Measurements from ENCODE around the gene BEND7.

BEND7 gene

GRCh38 chr10:13503745-13504463 is 24.9 kb downstream of the BEND7 start:
- no peaks in the 10 kb centered on the region for H3K9me3 Mint-ChIP-seq
- H3K27ac Mint-ChIP-seq = no peak overlapping the region
- no peak overlapping the region for H3K4me3 Mint-ChIP-seq
- H3K4me1 Mint-ChIP-seq = no peaks in the 10 kb centered on the region
- H3K36me3 Mint-ChIP-seq = no peaks in the 10 kb centered on the region
- no peak for ATAC-seq
- DNase-seq (ENCODE audit: low spot score in 2 of 2) = no peak

- no peak for DNase-seq (ENCODE audit: low spot score in 2 of 2)
- Mint-ChIP-seq H3K9me3 (no peaks in the 10 kb centered on the region), H3K27ac (no peak overlapping the region)
Measured at GRCh38 chr10:13502380-13502779, 26.4 kb downstream of the BEND7 start.

GRCh38 chr10:13500201-13500600 is 28.6 kb downstream of the BEND7 start:
- no peak for ATAC-seq
- no peaks in the 10 kb centered on the region for H3K36me3 Mint-ChIP-seq
- H3K4me3 Mint-ChIP-seq = no peak overlapping the region
- H3K27ac Mint-ChIP-seq = no peak overlapping the region
- no peaks in the 10 kb centered on the region for H3K9me3 Mint-ChIP-seq
- DNase-seq (ENCODE audit: low spot score in 2 of 2) = no peak
- no peaks in the 10 kb centered on the region for H3K4me1 Mint-ChIP-seq

More at GRCh38 chr10:13502380-13502779, 26.4 kb downstream of the BEND7 start:
- no peak for ATAC-seq
- Mint-ChIP-seq H3K36me3 (no peaks in the 10 kb centered on the region), H3K4me1 (no peaks in the 10 kb centered on the region), H3K4me3 (no peak overlapping the region)

GRCh38 chr10:13499150-13499549 is 29.7 kb downstream of the BEND7 start:
- no peak for DNase-seq (ENCODE audit: low spot score in 2 of 2)
- H3K4me1 Mint-ChIP-seq = no peaks in the 10 kb centered on the region

GRCh38 chr10:13496931-13497330 is 31.9 kb downstream of the BEND7 start:
- Mint-ChIP-seq H3K4me3 (no peak overlapping the region), H3K27ac (no peak overlapping the region), H3K4me1 (no peaks in the 10 kb centered on the region), H3K9me3 (no peaks in the 10 kb centered on the region), H3K36me3 (no peaks in the 10 kb centered on the region)
- ATAC-seq = no peak
- no peak for DNase-seq (ENCODE audit: low spot score in 2 of 2)

More at GRCh38 chr10:13499150-13499549, 29.7 kb downstream of the BEND7 start:
- no peak for ATAC-seq
- Mint-ChIP-seq H3K4me3 (no peak overlapping the region), H3K27ac (no peak overlapping the region), H3K36me3 (no peaks in the 10 kb centered on the region), H3K9me3 (no peaks in the 10 kb centered on the region)

- no peak for DNase-seq (ENCODE audit: low spot score in 2 of 2)
- no peaks in the 10 kb centered on the region for H3K4me1 Mint-ChIP-seq
- no peak overlapping the region for H3K4me3 Mint-ChIP-seq
- no peak for ATAC-seq
- H3K27ac Mint-ChIP-seq = no peak overlapping the region
- H3K36me3 Mint-ChIP-seq = no peaks in the 10 kb centered on the region
- H3K9me3 Mint-ChIP-seq = no peaks in the 10 kb centered on the region
Measured at GRCh38 chr10:13496164-13496563, 32.6 kb downstream of the BEND7 start.

GRCh38 chr10:13492493-13493180 is 36.2 kb downstream of the BEND7 start:
- no peak for ATAC-seq
- no peak overlapping the region for H3K4me3 Mint-ChIP-seq
- H3K27ac Mint-ChIP-seq = no peak overlapping the region
- no peaks in the 10 kb centered on the region for H3K4me1 Mint-ChIP-seq
- H3K9me3 Mint-ChIP-seq = no peaks in the 10 kb centered on the region
- no peaks in the 10 kb centered on the region for H3K36me3 Mint-ChIP-seq
- no peak for DNase-seq (ENCODE audit: low spot score in 2 of 2)

- Mint-ChIP-seq H3K36me3 (no peaks in the 10 kb centered on the region), H3K27ac (no peak overlapping the region), H3K9me3 (no peaks in the 10 kb centered on the region), H3K4me3 (no peak overlapping the region), H3K4me1 (no peaks in the 10 kb centered on the region)
- no peak for DNase-seq (ENCODE audit: low spot score in 2 of 2)
- ATAC-seq = no peak
Measured at GRCh38 chr10:13491747-13492360, 37.0 kb downstream of the BEND7 start.

- Mint-ChIP-seq H3K9me3 (no peaks in the 10 kb centered on the region), H3K4me1 (no peaks in the 10 kb centered on the region), H3K27ac (no peak overlapping the region), H3K36me3 (no peaks in the 10 kb centered on the region), H3K4me3 (no peak overlapping the region)
- ATAC-seq (no peak), DNase-seq (ENCODE audit: low spot score in 2 of 2) (no peak)
Measured at GRCh38 chr10:13490503-13490902, 38.3 kb downstream of the BEND7 start.

GRCh38 chr10:13489035-13489599 is 39.7 kb downstream of the BEND7 start:
- no peaks in the 10 kb centered on the region for H3K36me3 Mint-ChIP-seq
- H3K9me3 Mint-ChIP-seq = no peaks in the 10 kb centered on the region

GRCh38 chr10:13485623-13486022 is 43.2 kb downstream of the BEND7 start:
- Mint-ChIP-seq H3K36me3 (no peaks in the 10 kb centered on the region), H3K9me3 (no peaks in the 10 kb centered on the region), H3K27ac (no peak overlapping the region), H3K4me3 (no peak overlapping the region), H3K4me1 (no peaks in the 10 kb centered on the region)
- DNase-seq (ENCODE audit: low spot score in 2 of 2) (no peak), ATAC-seq (no peak)

More at GRCh38 chr10:13489035-13489599, 39.7 kb downstream of the BEND7 start:
- no peak overlapping the region for H3K27ac Mint-ChIP-seq
- no peak for ATAC-seq
- H3K4me1 Mint-ChIP-seq = no peaks in the 10 kb centered on the region
- H3K4me3 Mint-ChIP-seq = no peak overlapping the region
- no peak for DNase-seq (ENCODE audit: low spot score in 2 of 2)

GRCh38 chr10:13483951-13484350 is 44.9 kb downstream of the BEND7 start:
- Mint-ChIP-seq H3K36me3 (no peaks in the 10 kb centered on the region), H3K27ac (no peak overlapping the region), H3K4me3 (no peak overlapping the region), H3K4me1 (no peaks in the 10 kb centered on the region), H3K9me3 (no peaks in the 10 kb centered on the region)
- ATAC-seq (no peak), DNase-seq (ENCODE audit: low spot score in 2 of 2) (no peak)

- no peak for ATAC-seq
- no peaks in the 10 kb centered on the region for H3K4me1 Mint-ChIP-seq
- no peak for DNase-seq (ENCODE audit: low spot score in 2 of 2)
- no peak overlapping the region for H3K27ac Mint-ChIP-seq
- H3K4me3 Mint-ChIP-seq = no peak overlapping the region
- no peaks in the 10 kb centered on the region for H3K9me3 Mint-ChIP-seq
- H3K36me3 Mint-ChIP-seq = no peaks in the 10 kb centered on the region
Measured at GRCh38 chr10:13483073-13483472, 45.7 kb downstream of the BEND7 start.

GRCh38 chr10:13481690-13482089 is 47.1 kb downstream of the BEND7 start:
- Mint-ChIP-seq H3K4me1 (no peaks in the 10 kb centered on the region), H3K9me3 (no peaks in the 10 kb centered on the region), H3K36me3 (no peaks in the 10 kb centered on the region), H3K27ac (no peak overlapping the region), H3K4me3 (no peak overlapping the region)
- ATAC-seq (no peak), DNase-seq (ENCODE audit: low spot score in 2 of 2) (no peak)

- no peak for ATAC-seq
- H3K27ac Mint-ChIP-seq = no peak overlapping the region
Measured at GRCh38 chr10:13475124-13475523, 53.7 kb downstream of the BEND7 start.

More at GRCh38 chr10:13475124-13475523, 53.7 kb downstream of the BEND7 start:
- no peaks in the 10 kb centered on the region for H3K4me1 Mint-ChIP-seq
- no peaks in the 10 kb centered on the region for H3K9me3 Mint-ChIP-seq
- no peak for DNase-seq (ENCODE audit: low spot score in 2 of 2)
- H3K36me3 Mint-ChIP-seq = no peaks in the 10 kb centered on the region
- no peak overlapping the region for H3K4me3 Mint-ChIP-seq

Measured in stimulated activated effector memory CD8-positive, alpha-beta T cell treated with anti-CD3 and anti-CD28 coated beads, Interleukin-12 subunit alpha, Interleukin-12 subunit beta, amount 100 ng/mL, for 72 hours (primary cell).